Sciatic nerve (tissue), 2 donors: Measurements from ENCODE around the gene TRPC6. TPM values are rescaled to one million over a fixed set of nuclear protein-coding genes. Genes with fewer than 3 reads are reported as not detected.
A peak's percentile ranks its signal among the peaks of the same experiment; 100 is the strongest.

Source experiments
- ATAC-seq: fragments of 200-7000 bp; cut with Tn5 transposase; one replicate; pipeline ENCODE4 v1.9.1; 2020; ENCODE audit warnings: mild to moderate bottlenecking, moderate library complexity
- DNase-seq: peaks from one replicate; pipeline ENCODE4 v3.0.0-alpha.2; 2020; ENCODE audit warnings: low spot score
- intact Hi-C: fragments of 100-400 bp; cut with DNase I; formaldehyde crosslinking; loops from one replicate; pipeline ENCODE4 v1.14.2; 2022
- microRNA-seq: library from miRNA; unstranded; fragments of <30 nt; microRNA quantifications from one replicate; pipeline ENCODE4 v1.2.0, GENCODE V29; 2020
- total RNA-seq: library from RNA; stranded (reverse); fragmentation: NEBNext Ultra II Directional; extraction: Animal tissue kit (Norgen Biotek cat#: 25700); gene quantifications from one replicate; pipeline ENCODE4 v1.2.1, GENCODE V29; 2021
- donor health status: DM: no; HTN: no; CAD: no.
- donor health status: DM: no; HTN: no; CAD: no.

TRPC6 gene
- total RNA-seq, 1 donor from 2014 or later = 3.3 TPM

- peak; percentile 36 for ATAC-seq
- intact Hi-C loops = no loop called here
These were observed 149.7 kb downstream of the TRPC6 start for GRCh38 chr11:101434026-101434643.

GRCh38 chr11:101433151-101433550 is 150.7 kb downstream of the TRPC6 start:
- ATAC-seq (peak; percentile 23), DNase-seq (no peak)
- intact Hi-C loops = no loop called here

More at GRCh38 chr11:101434026-101434643, 149.7 kb downstream of the TRPC6 start:
- DNase-seq = no peak

- DNase-seq (no peak), ATAC-seq (no peak)
- intact Hi-C loops = no loop called here
These were observed 153.9 kb downstream of the TRPC6 start for GRCh38 chr11:101429703-101430540.

GRCh38 chr11:101428918-101429317 is 154.9 kb downstream of the TRPC6 start:
- intact Hi-C loops = no loop called here
- DNase-seq (no peak), ATAC-seq (no peak)

- DNase-seq (no peak), ATAC-seq (peak; percentile 97)
- intact Hi-C loops = no loop called here
These were observed 176.5 kb downstream of the TRPC6 start for GRCh38 chr11:101407324-101407723.

Small RNA genes within 50 kb of the gene (microRNA-seq; reads per million reads assigned to microRNA genes)
- not detected for gene MIR3920
